Renal pelvis (tissue), 4 donors: ENCODE measurements around the gene OSBPL2. TPM values are rescaled to one million over a fixed set of nuclear protein-coding genes. Genes with fewer than 3 reads are reported as not detected.

Source experiments
- DNase-seq: peaks from one replicate; pipeline ENCODE4 v3.0.0-alpha.2; 2013
- polyA plus RNA-seq, 3 donors: library from polyadenylated mRNA; unstranded; fragments of 120-200 nt; gene quantifications; one replicate each; pipeline ENCODE4 v1.2.1, GENCODE V29; 2013; ENCODE audit not compliant: insufficient read length in 3 of 3

The OSBPL2 gene
- polyA plus RNA-seq, 3 donors: 27.6 to 40.8 (median 39.3) TPM

GRCh38 chr20:62202676-62203377 is 35.5 kb upstream of the OSBPL2 start:
- no peak for DNase-seq

GRCh38 chr20:62203378-62204030 is 34.8 kb upstream of the OSBPL2 start:
- no peak for DNase-seq

- DNase-seq: no peak
Observed at GRCh38 chr20:62205618-62206387, 32.5 kb upstream of the OSBPL2 start.

- DNase-seq: no peak
Observed at GRCh38 chr20:62206388-62206775, 31.9 kb upstream of the OSBPL2 start.

- DNase-seq: no peak
Observed at GRCh38 chr20:62208061-62208794, 30.1 kb upstream of the OSBPL2 start.

GRCh38 chr20:62208795-62209755 is 29.2 kb upstream of the OSBPL2 start:
- DNase-seq: no peak

GRCh38 chr20:62209850-62210495 is 28.3 kb upstream of the OSBPL2 start:
- DNase-seq: no peak

- no peak for DNase-seq
Observed at GRCh38 chr20:62210496-62210855, 27.8 kb upstream of the OSBPL2 start.

GRCh38 chr20:62211216-62211615 is 27.1 kb upstream of the OSBPL2 start:
- DNase-seq: no peak

- no peak for DNase-seq
Observed at GRCh38 chr20:62211769-62212288, 26.5 kb upstream of the OSBPL2 start.

GRCh38 chr20:62212299-62212698 is 26.0 kb upstream of the OSBPL2 start:
- no peak for DNase-seq

GRCh38 chr20:62214067-62214466 is 24.3 kb upstream of the OSBPL2 start:
- DNase-seq: no peak

GRCh38 chr20:62215020-62215990 is 23.0 kb upstream of the OSBPL2 start:
- no peak for DNase-seq

GRCh38 chr20:62215991-62216635 is 22.2 kb upstream of the OSBPL2 start:
- no peak for DNase-seq

- DNase-seq: no peak
Observed at GRCh38 chr20:62216636-62217566, 21.4 kb upstream of the OSBPL2 start.

GRCh38 chr20:62217913-62218773 is 20.2 kb upstream of the OSBPL2 start:
- DNase-seq: no peak
